Common myeloid progenitor, CD34-positive (primary cell): Measurements from ENCODE around the gene GSTM2.
"Not testable (repeated sequence)": the region's sequence is repeated elsewhere in the genome, so short reads cannot be mapped to it uniquely, and the experiment has no call there.

Experiments used
- CTCF ChIA-PET: fragments of 350-600 bp; sonication (Branson Sonifier 250); formaldehyde crosslinking; loops from one replicate; lab custom pipeline; 2021; ENCODE audit warnings: antibody characterized with exemption; lab: Charles Lee
- POLR2A ChIA-PET: fragments of 350-600 bp; sonication (Branson Sonifier 250); formaldehyde crosslinking; loops from one replicate; lab custom pipeline; 2021; ENCODE audit warnings: antibody characterized with exemption; lab: Charles Lee
- DNase-seq, 3 donors: peaks; one replicate each; pipeline versions ENCODE4 v3.0.0 to v3.0.0-alpha.2; 2013
- H3K27ac ChIP-seq, 2 experiments: 1 replicate in 1 of 2; 2 replicates in 1 of 2; pipeline ENCODE4 v1.7.0; 2013; ENCODE audit warnings: inconsistent platforms in 2 of 2, low read length in 2 of 2, mild to moderate bottlenecking in 2 of 2, low read depth in 1 of 2, moderate library complexity in 1 of 2; ENCODE audit not compliant: severe bottlenecking in 2 of 2, insufficient read depth in 1 of 2, poor library complexity in 1 of 2
- H3K27me3 ChIP-seq, 5 experiments: replicated peaks in 2 of 5; 1 replicate in 3 of 5; 2 replicates in 2 of 5; pipeline versions ENCODE4 v1.6.1 to v1.7.0; 2013; ENCODE audit warnings: low read length in 4 of 5, mild to moderate bottlenecking in 2 of 5, moderate library complexity in 2 of 5, inconsistent platforms in 1 of 5; ENCODE audit not compliant: insufficient read depth in 5 of 5, control insufficient read depth in 4 of 5
- H3K36me3 ChIP-seq, 4 experiments: 1 replicate in 2 of 4; 2 replicates in 2 of 4; pipeline versions ENCODE4 v1.6.1 to v1.7.0; 2013; ENCODE audit warnings: low read length in 3 of 4, control low read depth in 1 of 4, mild to moderate bottlenecking in 1 of 4; ENCODE audit not compliant: control insufficient read depth in 4 of 4, insufficient read depth in 4 of 4
- H3K4me1 ChIP-seq, 4 experiments: 1 replicate in 3 of 4; 2 replicates in 1 of 4; pipeline versions ENCODE4 v1.6.1 to v1.7.1; 2013; ENCODE audit warnings: low read length in 3 of 4, mild to moderate bottlenecking in 3 of 4, control low read depth in 1 of 4, inconsistent platforms in 1 of 4, moderate library complexity in 1 of 4; ENCODE audit not compliant: control insufficient read depth in 4 of 4, insufficient read depth in 4 of 4; ENCODE audit errors: control extremely low read depth in 1 of 4
- H3K4me3 ChIP-seq, 7 experiments: 1 replicate in 4 of 7; 2 replicates in 3 of 7; pipeline versions ENCODE4 v1.5.1 to v1.7.0; 2013; ENCODE audit warnings: mild to moderate bottlenecking in 7 of 7, low read length in 6 of 7, moderate library complexity in 6 of 7, inconsistent platforms in 2 of 7, low read depth in 2 of 7, control low read depth in 1 of 7; ENCODE audit not compliant: insufficient read depth in 4 of 7, control insufficient read depth in 1 of 7; ENCODE audit errors: extremely low read depth in 1 of 7
- H3K9me3 ChIP-seq, 5 experiments: 1 replicate in 4 of 5; 2 replicates in 1 of 5; pipeline versions ENCODE4 v1.6.1 to v1.7.1; 2013; ENCODE audit warnings: low read length in 4 of 5, mild to moderate bottlenecking in 2 of 5, inconsistent platforms in 1 of 5, low read depth in 1 of 5, moderate library complexity in 1 of 5; ENCODE audit not compliant: control insufficient read depth in 4 of 5, insufficient read depth in 2 of 5; ENCODE audit errors: control extremely low read depth in 1 of 5
- WGBS: methylation state at CpG from one replicate; pipeline ENCODE4 v1.1.5; 2013; ENCODE audit not compliant: insufficient coverage; 5-methylcytosine and 5-hydroxymethylcytosine counted together

The GSTM2 gene

DNA sequence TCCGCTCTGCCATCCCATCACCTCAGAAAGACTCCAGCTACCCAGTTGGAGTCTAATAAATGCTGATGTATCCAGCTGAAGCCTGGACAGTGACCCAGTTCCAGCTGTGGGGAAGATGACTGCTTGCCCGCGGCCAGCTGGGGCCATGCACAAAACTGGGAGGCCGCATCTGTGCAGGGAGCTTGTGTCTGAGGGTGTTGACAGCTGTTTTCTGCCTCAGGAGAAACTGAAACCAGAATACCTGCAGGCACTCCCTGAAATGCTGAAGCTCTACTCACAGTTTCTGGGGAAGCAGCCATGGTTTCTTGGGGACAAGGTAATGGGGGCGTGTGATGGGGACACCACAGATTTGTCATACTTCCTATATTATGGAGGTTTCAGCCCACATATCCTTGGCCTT lies 3.2 kb downstream of the GSTM2 start:
- H3K27ac ChIP-seq = no peak overlapping the region
- no peaks in the 10 kb centered on the region for H3K9me3 ChIP-seq
- H3K4me3 ChIP-seq = no peak overlapping the region
- peaks cover 0 to 18% (median 15%) of the 10 kb centered on the region in 4 experiments for H3K4me1 ChIP-seq
- 97% methylated on average over 3 of the region's 5 CpGs for WGBS
- no peaks in the 10 kb centered on the region for H3K27me3 ChIP-seq
- ChIA-PET CTCF (interaction anchor here (0.8 to 1.2 kb wide), 4 partner anchors 8 to 103 kb away, joined by 3 to 4 read pairs (median 3); no protein-coding TSS in a partner anchor), POLR2A (interaction anchor here (0.7 kb wide), 1 partner anchor 325 kb away, joined by 3 read pairs; no protein-coding TSS in a partner anchor)
- peaks cover 0 to 4% (median 0%) of the 10 kb centered on the region in 4 experiments for H3K36me3 ChIP-seq
- no peak for DNase-seq

DNA sequence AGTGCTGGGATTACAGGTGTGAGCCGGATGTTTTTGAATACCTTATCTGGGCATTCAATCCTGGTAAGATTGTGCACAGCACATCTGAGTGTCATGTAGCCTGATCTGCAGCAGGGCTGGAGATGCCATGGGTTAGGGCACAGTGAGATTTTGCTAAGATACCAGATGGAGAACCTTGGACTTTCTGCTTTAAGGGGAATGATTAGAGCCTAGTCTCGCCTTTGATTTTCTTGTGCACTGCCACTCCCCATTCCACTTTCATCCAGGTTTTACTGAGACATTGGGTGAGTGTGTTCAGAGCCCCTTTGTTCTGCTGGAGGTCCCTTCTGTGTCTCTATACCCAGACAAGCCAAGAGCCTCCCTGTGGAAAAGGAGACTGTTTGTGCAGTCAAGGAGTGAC lies 6.0 kb downstream of the GSTM2 start:
- H3K4me3 ChIP-seq, POLR2A ChIA-PET, H3K9me3 ChIP-seq, DNase-seq, H3K36me3 ChIP-seq, CTCF ChIA-PET, H3K27me3 ChIP-seq, H3K4me1 ChIP-seq, H3K27ac ChIP-seq: not testable (repeated sequence)
- 100% methylated on average over 1 of the region's 2 CpGs for WGBS

GRCh38 chr1:109676683-109677381 lies 9.0 kb downstream of the GSTM2 start:
- not testable (repeated sequence) for H3K36me3 ChIP-seq, H3K4me3 ChIP-seq

DNA sequence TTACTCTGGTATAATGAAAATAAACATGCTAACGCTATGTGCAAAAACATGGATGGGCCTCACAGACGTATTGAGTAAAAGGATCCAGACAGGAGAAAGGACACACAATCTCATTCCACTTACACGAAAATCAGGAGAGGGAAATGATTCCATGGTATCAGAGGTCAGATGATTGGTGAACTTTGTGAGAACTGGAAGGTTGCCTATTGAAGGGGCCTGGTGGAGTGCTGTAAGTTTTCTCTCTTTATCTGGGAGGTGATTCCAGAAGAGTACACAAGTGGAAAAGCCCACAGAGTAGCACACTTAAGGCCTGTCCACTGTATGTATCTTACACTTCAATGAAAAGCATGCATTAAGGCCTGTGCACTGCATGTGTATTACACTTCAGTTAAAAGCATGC lies 9.6 kb downstream of the GSTM2 start:
- Histone ChIP-seq H3K4me3 (no peak overlapping the region), H3K4me1 (no peaks in the 10 kb centered on the region), H3K36me3 (peaks cover 0 to 4% (median 0%) of the 10 kb centered on the region in 4 experiments), H3K9me3 (no peaks in the 10 kb centered on the region), H3K27ac (no peak overlapping the region), H3K27me3 (no peaks in the 10 kb centered on the region)
- ChIA-PET POLR2A (no interaction called here), CTCF (no interaction called here)
- DNase-seq = no peak
- 80% methylated on average over 1 of the region's 3 CpGs for whole genome bisulfite sequencing

More at GRCh38 chr1:109676683-109677381, 9.0 kb downstream of the GSTM2 start:
- CTCF ChIA-PET, POLR2A ChIA-PET, H3K27me3 ChIP-seq, H3K4me1 ChIP-seq, H3K9me3 ChIP-seq, DNase-seq, H3K27ac ChIP-seq: not testable (repeated sequence)
- WGBS = 100% methylated on average over 1 of the region's 3 CpGs

- DNase-seq, H3K27me3 ChIP-seq: not testable (repeated sequence)
These were observed 10.8 kb downstream of the GSTM2 start for GRCh38 chr1:109678637-109679036.

GRCh38 chr1:109684777-109685176 lies 16.9 kb downstream of the GSTM2 start:
- H3K36me3 ChIP-seq, H3K9me3 ChIP-seq, H3K27me3 ChIP-seq, DNase-seq, CTCF ChIA-PET, POLR2A ChIA-PET, H3K4me3 ChIP-seq, H3K27ac ChIP-seq: not testable (repeated sequence)
- no CpG with 5 or more reads among the region's 6 CpGs for WGBS
- H3K4me1 ChIP-seq = peaks cover 0 to 14% (median 1%) of the 10 kb centered on the region in 4 experiments

More at GRCh38 chr1:109678637-109679036, 10.8 kb downstream of the GSTM2 start:
- H3K4me3 ChIP-seq, H3K4me1 ChIP-seq, H3K27ac ChIP-seq, H3K9me3 ChIP-seq, POLR2A ChIA-PET, H3K36me3 ChIP-seq, CTCF ChIA-PET: not testable (repeated sequence)
- 80% methylated on average over 1 of the region's 2 CpGs for WGBS

DNA sequence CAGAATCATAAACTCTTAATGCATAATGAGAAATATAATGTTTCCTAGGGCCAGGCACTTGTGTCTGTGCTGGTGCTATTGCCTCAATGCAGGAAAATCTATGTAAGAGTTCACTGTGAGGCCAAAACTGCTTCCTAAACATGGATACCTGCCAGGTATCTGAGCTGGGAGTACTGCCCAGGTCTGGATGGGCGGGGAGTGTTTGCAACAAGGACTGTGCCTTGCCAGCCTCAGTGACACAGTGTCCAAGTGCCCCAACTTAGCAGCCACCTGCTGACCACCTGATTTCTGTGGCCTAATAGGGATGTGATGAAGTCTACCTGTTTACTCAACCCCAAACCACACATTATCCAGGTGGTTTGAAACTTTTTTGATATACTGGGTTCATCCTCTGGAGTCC lies 17.5 kb downstream of the GSTM2 start:
- POLR2A ChIA-PET = not testable (repeated sequence)

More for the DNA sequence above, 17.5 kb downstream of the GSTM2 start:
- H3K9me3 ChIP-seq, H3K4me3 ChIP-seq, CTCF ChIA-PET, H3K27me3 ChIP-seq, DNase-seq, H3K27ac ChIP-seq: not testable (repeated sequence)
- H3K4me1 ChIP-seq = peaks cover 0 to 14% (median 1%) of the 10 kb centered on the region in 4 experiments
- no CpG with 5 or more reads among the region's 1 CpG for WGBS
- H3K36me3 ChIP-seq = peaks cover 0 to 13% (median 0%) of the 10 kb centered on the region in 4 experiments
